Mesodermal cell (in vitro differentiated cells): Measurements from ENCODE around the gene CDKN3.
"Not testable (repeated sequence)": the region's sequence is repeated elsewhere in the genome, so short reads cannot be mapped to it uniquely, and the experiment has no call there.

ENCODE experiments used
- H3K27ac ChIP-seq: 2 replicates; pipeline ENCODE4 v1.7.0; 2013; ENCODE audit warnings: mild to moderate bottlenecking, low read depth, low read length, moderate library complexity; ENCODE audit not compliant: severe bottlenecking
- H3K36me3 ChIP-seq: 2 replicates; pipeline ENCODE4 v1.7.1; 2013; ENCODE audit warnings: mild to moderate bottlenecking, low read length, moderate library complexity; ENCODE audit not compliant: control insufficient read depth, insufficient read depth
- H3K4me1 ChIP-seq: one replicate; pipeline ENCODE4 v1.7.1; 2013; ENCODE audit warnings: mild to moderate bottlenecking, low read length; ENCODE audit not compliant: insufficient read depth, control insufficient read depth, poor library complexity, severe bottlenecking
- H3K4me3 ChIP-seq: 2 replicates; pipeline ENCODE4 v1.7.0; 2013; ENCODE audit warnings: low read length, control low read depth, mild to moderate bottlenecking; ENCODE audit not compliant: insufficient read depth, poor library complexity, severe bottlenecking; ENCODE audit errors: extremely low read depth
- H3K9me3 ChIP-seq: 2 replicates; pipeline ENCODE4 v1.7.1; 2013; ENCODE audit warnings: mild to moderate bottlenecking, low read length, moderate library complexity; ENCODE audit not compliant: control insufficient read depth
- WGBS, 2 experiments: methylation state at CpG; one replicate each; pipeline ENCODE4 v1.1.5; 2013; ENCODE audit warnings: missing lambda C conversion rate in 2 of 2; ENCODE audit not compliant: insufficient coverage in 2 of 2; 5-methylcytosine and 5-hydroxymethylcytosine counted together

CDKN3 gene

GRCh38 chr14:54370323-54371198 lies 26.2 kb upstream of the CDKN3 start:
- H3K27ac ChIP-seq, result no peak overlapping the region

GRCh38 chr14:54374117-54374884 lies 22.5 kb upstream of the CDKN3 start:
- H3K36me3 ChIP-seq, result no peaks in the 10 kb centered on the region
- no peaks in the 10 kb centered on the region for H3K9me3 ChIP-seq
- H3K4me1 ChIP-seq, result peaks cover 2% of the 10 kb centered on the region
- 83 to 85% methylated on average over 3 to 4 of the region's 7 CpGs for WGBS, 2 experiments
- no peak overlapping the region for H3K4me3 ChIP-seq
- H3K27ac ChIP-seq, result no peak overlapping the region

More at GRCh38 chr14:54370323-54371198, 26.2 kb upstream of the CDKN3 start:
- no peaks in the 10 kb centered on the region for H3K36me3 ChIP-seq
- H3K4me1 ChIP-seq, result peaks cover 5% of the 10 kb centered on the region
- no peak overlapping the region for H3K4me3 ChIP-seq
- 56 to 75% methylated on average over 5 to 11 of the region's 11 CpGs for WGBS, 2 experiments
- no peaks in the 10 kb centered on the region for H3K9me3 ChIP-seq

- Histone ChIP-seq H3K36me3 (no peaks in the 10 kb centered on the region), H3K4me1 (peaks cover 2% of the 10 kb centered on the region), H3K27ac (no peak overlapping the region), H3K9me3 (no peaks in the 10 kb centered on the region), H3K4me3 (no peak overlapping the region)
- 59 to 65% methylated on average over 7 of the region's 7 CpGs for WGBS, 2 experiments
Measured at GRCh38 chr14:54377501-54377900, 19.3 kb upstream of the CDKN3 start.

GRCh38 chr14:54378893-54379292 lies 17.9 kb upstream of the CDKN3 start:
- 90% methylated on average over 2 to 4 of the region's 5 CpGs for WGBS, 2 experiments
- not testable (repeated sequence) for H3K36me3 ChIP-seq, H3K9me3 ChIP-seq, H3K27ac ChIP-seq, H3K4me1 ChIP-seq, H3K4me3 ChIP-seq

DNA sequence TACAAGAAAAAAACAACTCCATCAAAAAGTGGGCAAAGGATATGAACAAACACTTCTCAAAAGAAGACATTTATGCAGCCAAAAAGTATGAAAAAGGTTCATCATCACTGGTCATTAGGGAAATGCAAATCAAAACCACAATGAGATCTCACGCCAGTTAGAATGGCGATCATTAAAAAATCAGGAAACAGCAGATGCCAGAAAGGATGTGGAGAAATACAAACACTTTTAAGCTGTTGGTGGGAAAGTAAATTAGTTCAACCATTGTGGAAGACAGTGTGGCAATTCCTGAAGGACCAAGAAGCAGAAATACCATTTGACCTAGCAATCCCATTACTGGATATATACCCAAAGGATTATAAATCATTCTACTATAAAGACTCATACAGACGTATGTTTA lies 16.2 kb upstream of the CDKN3 start:
- not testable (repeated sequence) for H3K9me3 ChIP-seq, H3K27ac ChIP-seq, H3K4me3 ChIP-seq, H3K36me3 ChIP-seq
- H3K4me1 ChIP-seq, result peaks cover 16% of the 10 kb centered on the region
- whole genome bisulfite sequencing, 2 experiments, result 94 to 100% methylated on average over 2 of the region's 3 CpGs

- Histone ChIP-seq H3K36me3 (no peaks in the 10 kb centered on the region), H3K4me1 (peaks cover 16% of the 10 kb centered on the region), H3K9me3 (no peaks in the 10 kb centered on the region), H3K27ac (no peak overlapping the region), H3K4me3 (no peak overlapping the region)
Measured at GRCh38 chr14:54381821-54382220, 15.0 kb upstream of the CDKN3 start.

- WGBS, 2 experiments, result 69 to 73% methylated on average over 2 of the region's 4 CpGs
- Histone ChIP-seq H3K4me1 (peaks cover 13% of the 10 kb centered on the region), H3K9me3 (no peaks in the 10 kb centered on the region), H3K36me3 (no peaks in the 10 kb centered on the region), H3K4me3 (no peak overlapping the region), H3K27ac (no peak overlapping the region)
Measured at GRCh38 chr14:54383835-54384234, 13.0 kb upstream of the CDKN3 start.

- 94 to 97% methylated on average over 3 to 4 of the region's 4 CpGs for WGBS, 2 experiments
- Histone ChIP-seq H3K4me3 (no peak overlapping the region), H3K4me1 (peaks cover 13% of the 10 kb centered on the region), H3K36me3 (no peaks in the 10 kb centered on the region), H3K27ac (no peak overlapping the region), H3K9me3 (no peaks in the 10 kb centered on the region)
Measured at GRCh38 chr14:54385556-54385955, 11.3 kb upstream of the CDKN3 start.

- 94 to 97% methylated on average over 4 to 5 of the region's 5 CpGs for WGBS, 2 experiments
- H3K36me3 ChIP-seq, result no peaks in the 10 kb centered on the region
- H3K27ac ChIP-seq, result no peak overlapping the region
- peaks cover 13% of the 10 kb centered on the region for H3K4me1 ChIP-seq
- H3K9me3 ChIP-seq, result no peaks in the 10 kb centered on the region
- no peak overlapping the region for H3K4me3 ChIP-seq
Measured at GRCh38 chr14:54387328-54387727, 9.5 kb upstream of the CDKN3 start.

- 86 to 88% methylated on average over 12 to 14 of the region's 14 CpGs for WGBS, 2 experiments
- no peak overlapping the region for H3K4me3 ChIP-seq
- H3K27ac ChIP-seq, result no peak overlapping the region
- no peaks in the 10 kb centered on the region for H3K9me3 ChIP-seq
- no peaks in the 10 kb centered on the region for H3K4me1 ChIP-seq
- no peaks in the 10 kb centered on the region for H3K36me3 ChIP-seq
Measured at GRCh38 chr14:54392131-54392859, 4.5 kb upstream of the CDKN3 start.
